GM12801 (cell line): ENCODE data around the gene UGT1A10.

Experiments
- TF ChIP-seq, protein P1 (sequence below): IDR thresholded peaks from one replicate; pipeline ENCODE4 v1.5.1; 2011; ENCODE audit warnings: control low read depth; ENCODE audit not compliant: insufficient read length; ENCODE audit errors: extremely low read depth

The UGT1A10 gene

DNA sequence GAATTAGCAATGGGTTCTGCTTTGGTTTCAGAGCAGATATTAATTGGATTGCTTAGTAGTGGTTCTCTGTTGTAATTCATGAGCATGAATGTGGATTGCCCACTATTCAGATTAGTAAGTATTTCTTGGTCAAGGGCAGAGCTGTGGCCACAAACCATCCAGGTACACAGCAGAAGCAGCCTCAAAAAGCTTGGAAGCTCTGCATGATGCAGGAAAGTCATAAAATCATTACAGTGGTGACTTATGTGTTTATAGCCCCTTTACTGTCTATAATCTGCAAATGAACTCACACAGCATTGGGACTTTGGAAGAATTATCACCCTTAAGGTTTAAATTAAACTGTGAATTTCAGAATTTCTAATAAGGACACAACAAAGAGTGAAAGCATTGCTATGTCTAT lies 121.9 kb downstream of the UGT1A10 start:
- TF ChIP-seq, protein P1, sequence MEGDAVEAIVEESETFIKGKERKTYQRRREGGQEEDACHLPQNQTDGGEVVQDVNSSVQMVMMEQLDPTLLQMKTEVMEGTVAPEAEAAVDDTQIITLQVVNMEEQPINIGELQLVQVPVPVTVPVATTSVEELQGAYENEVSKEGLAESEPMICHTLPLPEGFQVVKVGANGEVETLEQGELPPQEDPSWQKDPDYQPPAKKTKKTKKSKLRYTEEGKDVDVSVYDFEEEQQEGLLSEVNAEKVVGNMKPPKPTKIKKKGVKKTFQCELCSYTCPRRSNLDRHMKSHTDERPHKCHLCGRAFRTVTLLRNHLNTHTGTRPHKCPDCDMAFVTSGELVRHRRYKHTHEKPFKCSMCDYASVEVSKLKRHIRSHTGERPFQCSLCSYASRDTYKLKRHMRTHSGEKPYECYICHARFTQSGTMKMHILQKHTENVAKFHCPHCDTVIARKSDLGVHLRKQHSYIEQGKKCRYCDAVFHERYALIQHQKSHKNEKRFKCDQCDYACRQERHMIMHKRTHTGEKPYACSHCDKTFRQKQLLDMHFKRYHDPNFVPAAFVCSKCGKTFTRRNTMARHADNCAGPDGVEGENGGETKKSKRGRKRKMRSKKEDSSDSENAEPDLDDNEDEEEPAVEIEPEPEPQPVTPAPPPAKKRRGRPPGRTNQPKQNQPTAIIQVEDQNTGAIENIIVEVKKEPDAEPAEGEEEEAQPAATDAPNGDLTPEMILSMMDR, result no peak

- TF ChIP-seq, protein P1, result no peak
These were observed 122.6 kb downstream of the UGT1A10 start for GRCh38 chr2:233758849-233759248.

GRCh38 chr2:233760043-233760442 lies 123.8 kb downstream of the UGT1A10 start, which contains the start of gene UGT1A1:
Gene UGT1A1, plus strand, starts transcription at chr2:233760270. Its CDS starts 18 bp downstream, at chr2:233760288.
- TF ChIP-seq, protein P1, result no peak

- TF ChIP-seq, protein P1, result no peak
These were observed 125.0 kb downstream of the UGT1A10 start for GRCh38 chr2:233761040-233761769.

DNA sequence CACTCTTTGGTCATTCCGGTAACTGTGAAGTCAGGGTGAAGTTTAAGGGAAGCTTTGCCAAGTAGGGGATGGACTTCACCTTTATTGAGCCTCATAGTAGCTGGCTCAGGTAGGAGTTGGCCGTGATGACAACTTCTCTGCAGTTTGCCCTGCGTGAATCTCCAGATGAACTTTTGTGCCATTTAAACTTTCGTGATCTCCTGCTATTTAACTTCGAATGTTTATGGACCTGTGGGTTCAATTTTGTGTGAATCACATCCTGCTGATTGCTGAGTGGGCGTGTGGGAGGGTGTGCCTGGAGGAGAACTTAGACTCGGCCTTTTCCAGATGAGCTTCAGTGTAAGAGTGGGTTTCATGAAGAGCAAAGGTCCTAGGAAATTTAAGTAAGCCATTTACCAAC lies 128.0 kb downstream of the UGT1A10 start:
- TF ChIP-seq, protein P1, result no peak

DNA sequence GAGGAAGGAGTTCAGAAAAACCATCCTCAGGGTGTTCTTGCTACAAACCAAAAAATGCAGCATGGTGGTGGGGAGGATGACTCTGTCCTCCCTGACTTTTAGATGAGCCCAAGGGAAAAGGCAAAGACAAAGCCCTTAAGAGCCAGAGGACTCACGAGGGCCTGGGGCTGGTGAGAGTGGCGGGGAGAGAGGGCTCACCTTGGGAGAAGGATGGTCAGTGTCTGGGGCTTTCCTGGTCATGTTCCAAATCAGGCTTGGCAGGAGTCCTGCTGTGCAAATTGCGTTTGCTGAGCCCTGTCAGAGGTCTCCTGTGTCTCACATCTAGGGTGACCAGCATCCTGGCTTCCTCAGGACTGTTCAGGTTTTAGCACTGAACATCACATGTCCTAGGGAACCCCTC lies 128.5 kb downstream of the UGT1A10 start:
- TF ChIP-seq, protein P1, result no peak

DNA sequence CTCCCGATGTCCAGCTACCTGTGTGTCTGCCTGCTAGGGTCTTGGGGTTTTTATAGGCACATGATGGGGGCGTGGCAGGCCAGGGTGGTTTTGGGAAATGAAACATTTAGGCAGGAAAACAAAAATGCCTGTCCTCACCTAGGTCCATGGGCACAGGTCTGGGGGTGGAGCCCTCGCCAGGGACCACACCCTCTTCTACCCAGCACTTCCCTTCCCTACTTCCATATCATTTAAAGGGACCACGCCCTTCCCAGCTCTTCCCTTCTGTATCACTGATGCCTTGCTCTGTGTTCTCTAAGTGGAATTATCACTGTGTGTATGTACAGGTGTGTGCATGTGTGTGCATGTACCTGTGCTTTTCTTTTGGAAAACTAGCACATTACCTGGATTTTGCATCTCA lies 130.2 kb downstream of the UGT1A10 start:
- TF ChIP-seq, protein P1, result no peak

GRCh38 chr2:233768076-233768475 lies 131.8 kb downstream of the UGT1A10 start:
- TF ChIP-seq, protein P1, result no peak
